Tibial nerve (tissue), 4 donors: ENCODE measurements around the gene SH3GL1. TPM values are rescaled to one million over a fixed set of nuclear protein-coding genes. Genes with fewer than 3 reads are reported as not detected.

Experiments used
- DNase-seq, 2 donors: peaks; one replicate each; pipeline ENCODE4 v3.0.0-alpha.2; 2019; ENCODE audit warnings: low spot score in 2 of 2
- H3K27ac ChIP-seq, 4 donors: fragments of 200-600 bp; sonication (generic) in 3 of 4; one replicate each; pipeline ENCODE4 v1.5.1; 2017 to 2019; ENCODE audit warnings: mild to moderate bottlenecking in 1 of 4
- H3K27me3 ChIP-seq, 2 donors: fragments of 200-600 bp; sonication (generic) in 1 of 2; one replicate each; pipeline versions ENCODE4 v1.5.1 to v1.6.0; 2017 to 2019
- H3K36me3 ChIP-seq, 3 donors: fragments of 200-600 bp; sonication (generic); one replicate each; pipeline ENCODE4 v1.5.1; 2018 to 2019
- H3K4me1 ChIP-seq, 4 donors: fragments of 200-600 bp; sonication (generic) in 3 of 4; one replicate each; pipeline ENCODE4 v1.5.1; 2017 to 2019
- H3K4me3 ChIP-seq, 4 donors: fragments of 200-600 bp; sonication (generic) in 3 of 4; one replicate each; pipeline ENCODE4 v1.5.1; 2017 to 2019; ENCODE audit warnings: mild to moderate bottlenecking in 1 of 4, moderate library complexity in 1 of 4
- H3K9me3 ChIP-seq, 4 donors: fragments of 200-600 bp; sonication (generic) in 3 of 4; one replicate each; pipeline ENCODE4 v1.5.1; 2017 to 2019
- CTCF ChIP-seq, 5 experiments: fragments of 200-600 bp in 3 of 5; fragments of 450-650 bp in 2 of 5; sonication (generic) in 3 of 5; IDR thresholded peaks; one replicate each; pipeline ENCODE4 v1.5.1; 2016 to 2019; ENCODE audit warnings: antibody characterized with exemption in 5 of 5, mild to moderate bottlenecking in 3 of 5, moderate library complexity in 2 of 5
- EP300 ChIP-seq, 2 donors: sonication (generic); formaldehyde crosslinking; IDR thresholded peaks; one replicate each; pipeline ENCODE4 v1.6.1; 2017; ENCODE audit warnings: antibody characterized with exemption in 2 of 2, mild to moderate bottlenecking in 1 of 2
- POLR2A ChIP-seq, 2 donors: fragments of 450-650 bp; IDR thresholded peaks; one replicate each; pipeline ENCODE4 v1.6.1; 2017; ENCODE audit warnings: antibody characterized with exemption in 2 of 2, mild to moderate bottlenecking in 2 of 2, moderate library complexity in 2 of 2
- WGBS, 2 donors: methylation state at CpG; one replicate each; pipeline ENCODE4 v1.1.5; 2018; 5-methylcytosine and 5-hydroxymethylcytosine counted together
- total RNA-seq, 4 donors: library from RNA; depleted of rRNA; stranded (reverse); fragments of >200 nt; gene quantifications; one replicate each; pipeline ENCODE4 v1.1.0, GENCODE V29; 2016

Gene SH3GL1
- total RNA-seq, 4 donors from 2014 or later, result 35.0 to 64.8 (median 52.9) TPM

GRCh38 chr19:4320419-4320818 is 79.9 kb downstream of the SH3GL1 start:
- Histone ChIP-seq H3K4me3 (no peak overlapping the region), H3K36me3 (no peaks in the 10 kb centered on the region), H3K27ac (no peak overlapping the region), H3K27me3 (no peaks in the 10 kb centered on the region), H3K4me1 (no peaks in the 10 kb centered on the region), H3K9me3 (peaks cover 0 to 18% (median 0%) of the 10 kb centered on the region in 4 donors)
- WGBS, 2 donors, result 92 to 94% methylated on average over 2 of the region's 2 CpGs
- no peak for DNase-seq
- TF ChIP-seq EP300 (IDR thresholded peaks at IDR 0.05), result no peak
- TF ChIP-seq CTCF (IDR thresholded peaks at IDR 0.05), result no peak
- no peak for TF ChIP-seq POLR2A (IDR thresholded peaks at IDR 0.05)

GRCh38 chr19:4319067-4319718 is 81.2 kb downstream of the SH3GL1 start:
- H3K27me3 ChIP-seq, result no peaks in the 10 kb centered on the region
- H3K9me3 ChIP-seq, result peaks cover 0 to 18% (median 0%) of the 10 kb centered on the region in 4 donors
- no peak for TF ChIP-seq EP300 (IDR thresholded peaks at IDR 0.05)
- no peak for TF ChIP-seq CTCF (IDR thresholded peaks at IDR 0.05)
- TF ChIP-seq POLR2A (IDR thresholded peaks at IDR 0.05), result no peak
- peaks cover 0 to 2% (median 0%) of the 10 kb centered on the region in 4 donors for H3K4me1 ChIP-seq
- H3K4me3 ChIP-seq, result no peak overlapping the region
- no peak overlapping the region for H3K27ac ChIP-seq
- no peaks in the 10 kb centered on the region for H3K36me3 ChIP-seq
- WGBS, 2 donors, result 92 to 100% methylated on average over 2 of the region's 2 CpGs
- no peak for DNase-seq

GRCh38 chr19:4318460-4318859 is 81.9 kb downstream of the SH3GL1 start:
- no peak overlapping the region for H3K4me3 ChIP-seq
- no peak for DNase-seq
- peaks cover 0 to 18% (median 0%) of the 10 kb centered on the region in 4 donors for H3K9me3 ChIP-seq
- no peak overlapping the region for H3K27ac ChIP-seq
- TF ChIP-seq CTCF (IDR thresholded peaks at IDR 0.05) (no peak), EP300 (IDR thresholded peaks at IDR 0.05) (no peak)
- H3K27me3 ChIP-seq, result no peaks in the 10 kb centered on the region
- H3K36me3 ChIP-seq, result no peaks in the 10 kb centered on the region
- 95 to 99% methylated on average over 7 of the region's 7 CpGs for WGBS, 2 donors
- H3K4me1 ChIP-seq, result peaks cover 0 to 6% (median 0%) of the 10 kb centered on the region in 4 donors

GRCh38 chr19:4316956-4317355 is 83.4 kb downstream of the SH3GL1 start:
- H3K27me3 ChIP-seq, result no peaks in the 10 kb centered on the region
- H3K4me3 ChIP-seq, result no peak overlapping the region
- TF ChIP-seq EP300 (IDR thresholded peaks at IDR 0.05) (no peak), POLR2A (IDR thresholded peaks at IDR 0.05) (no peak), CTCF (IDR thresholded peaks at IDR 0.05) (no peak)
- H3K9me3 ChIP-seq, result peaks cover 0 to 11% (median 0%) of the 10 kb centered on the region in 4 donors
- 84 to 89% methylated on average over 9 of the region's 9 CpGs for WGBS, 2 donors
- DNase-seq, result no peak
- no peaks in the 10 kb centered on the region for H3K36me3 ChIP-seq
- H3K27ac ChIP-seq, result no peak overlapping the region
- peaks cover 0 to 6% (median 0%) of the 10 kb centered on the region in 4 donors for H3K4me1 ChIP-seq

GRCh38 chr19:4313847-4314490 is 86.4 kb downstream of the SH3GL1 start:
- Histone ChIP-seq H3K27me3 (no peaks in the 10 kb centered on the region), H3K9me3 (no peaks in the 10 kb centered on the region), H3K4me3 (no peak overlapping the region), H3K4me1 (peaks cover 0 to 6% (median 0%) of the 10 kb centered on the region in 4 donors), H3K36me3 (no peaks in the 10 kb centered on the region), H3K27ac (no peak overlapping the region)
- 46 to 49% methylated on average over 12 of the region's 12 CpGs for WGBS, 2 donors
- no peak for DNase-seq
- TF ChIP-seq POLR2A (IDR thresholded peaks at IDR 0.05) (no peak), EP300 (IDR thresholded peaks at IDR 0.05) (no peak), CTCF (IDR thresholded peaks at IDR 0.05) (no peak)
